GM18868 (cell line): ENCODE results near the gene TBX21.
"Not testable (repeated sequence)": the region's sequence is repeated elsewhere in the genome, so short reads cannot be mapped to it uniquely, and the experiment has no call there.

Experiments
- ATAC-seq: cut with Tn5 transposase; IDR thresholded peaks from one replicate; pipeline ENCODE4 v1.9.1; 2021; ENCODE audit warnings: mild to moderate bottlenecking, moderate library complexity; ENCODE audit not compliant: unreplicated experiment

The TBX21 gene

DNA sequence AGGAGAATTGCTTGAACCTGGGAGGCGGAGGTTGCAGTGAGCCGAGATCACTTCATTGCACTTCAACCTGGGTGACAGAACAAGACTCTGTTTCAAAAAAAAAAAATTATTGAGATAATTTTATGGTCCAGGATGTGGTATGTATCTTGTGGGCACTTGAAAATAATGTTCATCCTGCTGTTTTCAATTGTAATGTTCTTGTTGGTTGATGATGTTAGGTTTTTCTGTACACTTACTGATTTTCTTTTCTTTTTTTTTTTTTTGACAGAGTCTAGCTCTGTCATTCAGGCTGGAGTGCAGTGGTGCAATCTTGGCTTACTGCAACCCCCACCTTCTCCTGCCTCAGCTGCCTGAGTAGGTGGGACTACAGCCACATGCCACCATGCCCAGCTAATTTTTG, 29.7 kb downstream of the TBX21 start:
- ATAC-seq = no peak

GRCh38 chr17:47763913-47764582, 31.0 kb downstream of the TBX21 start:
- no peak for ATAC-seq

DNA sequence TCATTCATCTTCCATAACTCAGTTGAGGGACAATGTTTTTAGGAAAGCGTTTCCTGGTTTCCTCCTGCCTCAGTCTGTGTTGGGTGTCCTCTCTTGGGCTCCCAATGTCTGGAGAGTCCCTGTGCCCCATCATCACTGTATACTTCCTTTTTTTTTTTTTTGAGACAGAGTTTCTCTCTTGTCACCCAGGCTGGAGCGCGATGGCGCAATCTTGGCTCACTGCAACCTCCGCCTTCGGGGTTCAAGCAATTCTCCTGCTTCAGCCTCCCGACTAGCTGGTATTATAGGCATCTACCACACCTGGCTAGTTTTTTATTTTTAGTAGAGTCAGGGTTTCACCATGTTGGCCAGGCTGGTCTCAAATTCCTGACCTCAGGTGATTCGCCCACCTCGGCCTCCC, 40.6 kb downstream of the TBX21 start:
- not testable (repeated sequence) for ATAC-seq

DNA sequence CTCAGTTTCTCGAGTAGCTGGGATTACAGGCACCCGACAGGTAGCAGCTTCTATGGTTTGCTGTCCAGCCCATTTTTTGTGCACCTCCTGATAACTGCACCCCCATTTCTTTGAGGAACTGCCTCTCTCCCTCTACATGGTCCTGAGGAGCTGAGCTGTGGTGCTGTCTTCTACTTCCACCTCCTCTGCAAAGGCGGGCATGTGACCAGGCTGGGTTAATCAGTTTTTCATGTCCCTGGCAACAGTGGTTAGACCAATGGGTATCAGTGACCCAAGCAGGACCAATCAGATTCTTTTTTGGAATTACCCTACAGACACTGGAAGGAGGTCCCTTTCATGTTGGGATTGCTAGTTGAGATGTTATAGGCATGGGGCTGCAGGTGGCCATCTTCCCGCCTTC, 41.3 kb downstream of the TBX21 start:
- no peak for ATAC-seq

DNA sequence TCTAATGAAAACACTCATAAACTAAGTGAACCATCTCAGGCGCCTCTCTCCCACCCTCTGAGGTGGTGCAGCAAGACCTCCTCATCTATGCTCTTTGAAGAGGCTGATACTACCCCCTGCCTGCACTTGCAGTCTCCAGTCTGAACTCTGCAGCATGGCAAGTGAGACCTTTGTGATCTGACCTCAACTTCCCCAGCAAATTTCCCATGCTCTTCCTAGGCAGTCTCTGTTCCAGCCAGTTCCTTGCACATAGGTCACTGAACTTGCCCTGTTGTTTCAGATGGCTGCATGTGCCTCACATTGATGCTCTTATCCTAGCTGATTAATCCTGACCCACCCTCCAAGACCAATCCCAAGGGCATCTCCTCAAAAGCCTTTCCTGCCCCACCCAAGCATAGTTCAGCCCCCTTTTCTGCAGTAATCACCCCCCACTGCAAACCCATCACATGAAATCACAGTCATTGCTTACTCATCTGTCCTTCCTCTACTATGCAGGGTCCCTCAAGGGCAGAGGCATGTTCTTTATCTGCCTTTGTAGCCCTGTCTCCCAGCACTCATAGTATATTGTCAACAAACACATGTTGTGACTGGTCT, 42.0 kb downstream of the TBX21 start:
- ATAC-seq = no peak

- ATAC-seq = no peak
Measured at GRCh38 chr17:47776330-47777197, 43.5 kb downstream of the TBX21 start.

GRCh38 chr17:47778184-47778635, 45.2 kb downstream of the TBX21 start:
- ATAC-seq = no peak

- no peak for ATAC-seq
Measured at GRCh38 chr17:47781397-47781796, 48.4 kb downstream of the TBX21 start.

DNA sequence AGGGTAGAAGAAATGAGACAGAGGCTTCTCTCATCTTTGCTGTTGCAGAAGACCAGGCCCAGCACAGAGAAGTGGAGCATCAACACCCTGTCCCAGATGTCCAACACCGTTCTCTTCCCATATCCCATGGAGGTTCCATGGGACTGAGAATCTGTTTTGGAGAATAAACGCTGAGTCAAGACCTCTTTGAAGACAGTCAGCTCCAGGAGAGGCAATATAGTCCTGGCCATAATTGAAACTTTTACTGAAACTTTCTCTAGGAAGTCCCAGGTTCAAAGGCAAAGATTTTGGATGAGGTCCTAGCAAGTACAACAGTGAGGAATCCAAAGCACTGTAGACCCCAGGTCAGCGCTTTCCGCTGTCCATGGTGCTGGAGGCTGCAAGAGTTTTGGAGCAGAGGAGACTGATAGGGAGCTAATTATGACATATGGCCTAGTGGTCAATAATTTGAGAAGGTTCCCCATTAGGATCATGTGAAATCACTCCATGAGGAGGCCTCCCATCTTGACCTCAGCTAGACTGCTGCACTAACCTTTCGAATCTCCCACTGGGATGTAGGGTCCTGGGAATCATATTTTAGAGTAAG, 52.6 kb downstream of the TBX21 start:
- ATAC-seq = no peak

DNA sequence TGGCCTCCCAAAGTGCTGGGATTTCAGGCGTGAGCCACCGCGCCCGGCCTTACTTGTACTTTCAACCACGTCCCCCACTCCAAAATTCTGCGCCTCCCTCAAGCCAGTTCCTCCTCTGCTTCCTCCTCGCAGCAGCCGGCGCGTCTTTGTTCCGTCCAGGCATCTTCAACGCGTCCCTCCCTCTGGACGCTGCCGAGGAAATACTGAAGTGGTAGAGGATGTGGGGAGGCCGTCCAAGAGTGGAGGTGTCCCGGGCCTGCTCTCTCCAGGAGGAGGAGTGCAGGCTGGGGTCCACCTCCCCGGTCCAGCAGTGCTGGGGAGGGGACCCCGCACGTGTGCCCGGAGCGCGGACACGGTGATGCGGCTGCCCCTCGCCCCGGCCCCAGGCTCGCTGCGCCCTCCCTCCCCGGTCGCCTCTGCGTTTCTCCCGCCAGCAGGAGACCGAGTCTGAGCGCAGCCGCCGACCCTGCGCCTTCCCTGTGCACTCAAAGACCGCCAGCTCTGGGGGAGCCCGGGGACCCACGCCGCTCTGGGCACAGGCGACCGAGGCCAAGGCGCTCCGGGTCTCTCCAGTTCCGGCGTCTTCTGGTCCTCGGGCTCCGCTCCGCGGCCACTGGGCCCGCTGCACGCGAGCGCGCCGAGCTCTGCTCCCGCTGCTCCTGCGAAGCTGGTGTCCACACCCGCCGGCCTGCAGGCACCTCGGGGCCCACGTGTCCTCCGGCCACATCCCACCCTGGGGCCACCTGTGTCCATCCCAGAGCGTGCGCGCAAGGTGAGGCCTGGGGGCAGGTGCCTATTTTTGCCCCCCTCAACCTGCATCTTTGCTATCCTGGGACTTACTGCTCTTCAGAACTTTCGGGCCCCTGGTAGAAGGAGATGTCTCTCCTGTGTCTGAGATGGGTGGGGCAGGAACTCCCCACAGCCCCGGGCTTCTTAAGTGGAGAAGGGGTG, 56.9 kb downstream of the TBX21 start:
- ATAC-seq = no peak

DNA sequence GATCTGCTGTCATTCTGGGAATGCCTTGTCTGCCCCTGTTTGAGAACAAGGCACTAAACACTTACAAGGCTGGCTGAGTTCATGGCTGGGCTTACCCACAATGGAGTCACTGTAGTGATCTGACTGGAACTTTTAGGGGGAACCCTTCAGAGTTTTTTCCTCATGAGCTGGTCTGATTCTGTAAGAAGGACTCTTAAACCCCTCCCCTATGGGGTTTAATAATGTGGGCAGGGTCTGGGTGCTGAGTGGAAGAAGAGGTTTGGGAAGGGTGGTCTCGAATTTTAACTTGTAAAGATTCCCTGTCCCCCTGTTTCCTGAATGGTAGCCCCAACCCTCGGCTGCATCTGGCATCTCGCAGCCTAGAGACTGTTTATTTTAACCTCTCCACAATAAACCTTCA, 58.0 kb downstream of the TBX21 start:
- ATAC-seq = no peak

- ATAC-seq = no peak
Measured at GRCh38 chr17:47792457-47792856, 59.4 kb downstream of the TBX21 start.

- no peak for ATAC-seq
Measured at GRCh38 chr17:47792979-47793378, 59.9 kb downstream of the TBX21 start.
